ENCODE results near the gene DNAH3.

GRCh38 chr16:20897253-20897897, 253.3 kb downstream of the DNAH3 start:
- TF ChIP-seq POLR2A (IDR thresholded peaks at IDR 0.05): no peak
- TF ChIP-seq CTCF (IDR thresholded peaks at IDR 0.05): no peak

Data from testis (tissue), 2 donors.